ENCODE results near the gene RNU1-2.
"Not testable (repeated sequence)": the region's sequence is repeated elsewhere in the genome, so short reads cannot be mapped to it uniquely, and the experiment has no call there.

RNU1-2 gene

DNA sequence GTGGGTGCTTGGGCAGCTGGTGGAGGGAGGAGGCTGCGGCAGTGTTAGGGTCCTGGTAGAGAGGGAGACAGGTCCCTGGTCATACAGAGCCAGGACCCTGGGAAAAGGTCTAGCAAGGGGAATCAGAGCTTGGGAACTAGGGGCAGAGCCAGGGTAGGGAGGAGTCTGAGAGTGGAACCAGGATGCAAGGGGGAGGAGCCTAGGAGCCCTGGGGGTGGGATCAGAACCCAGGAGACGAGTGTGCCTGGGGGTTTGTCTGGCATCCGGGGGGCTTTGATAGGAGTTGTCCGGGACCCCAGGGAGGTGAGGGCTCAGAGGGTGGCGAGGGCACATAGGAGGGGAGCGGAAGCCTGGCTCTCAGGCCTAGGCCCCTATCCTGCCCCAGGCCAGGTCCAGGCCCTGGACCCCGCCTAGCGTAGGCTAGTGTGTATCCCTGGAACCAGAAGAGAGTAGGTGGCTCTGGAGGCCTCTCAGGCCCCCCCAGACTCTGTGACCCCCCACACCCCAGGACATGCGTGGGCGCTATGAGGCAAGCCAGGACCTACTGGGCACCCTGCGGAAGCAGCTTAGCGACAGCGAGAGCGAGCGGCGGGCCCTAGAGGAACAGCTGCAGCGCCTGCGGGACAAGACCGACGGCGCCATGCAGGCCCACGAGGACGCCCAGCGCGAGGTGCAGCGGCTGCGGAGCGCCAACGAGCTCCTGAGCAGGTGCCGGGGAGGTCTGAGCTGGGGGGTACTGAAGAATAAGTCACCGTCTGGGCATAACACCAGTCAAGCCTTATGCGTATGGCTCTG lies 43.8 kb downstream of the RNU1-2 start:
- in situ Hi-C loops (cut with HindIII; ENCODE audit: low pct_ligation_motif_present, low pct_unique_long_range_greater_than_20kb, low sequenced_read_pairs); DNase-seq: not testable (repeated sequence)

DNA sequence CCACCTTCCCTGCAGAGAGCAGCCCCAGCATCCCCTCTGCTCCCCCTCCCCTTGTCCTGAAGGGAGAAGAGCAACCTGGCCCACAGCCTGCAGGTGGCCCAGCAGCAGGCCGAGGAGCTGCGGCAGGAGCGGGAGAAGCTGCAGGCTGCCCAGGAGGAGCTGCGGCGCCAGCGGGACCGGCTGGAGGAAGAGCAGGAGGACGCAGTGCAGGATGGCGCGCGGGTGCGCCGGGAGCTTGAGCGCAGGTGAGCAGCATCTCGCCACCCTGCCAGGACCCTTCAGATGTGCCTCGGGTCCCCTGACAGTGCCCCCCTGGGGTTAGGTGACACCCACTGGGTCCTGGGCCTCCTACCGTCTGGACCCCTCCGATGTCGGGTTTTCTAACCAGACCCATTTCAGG lies 48.3 kb downstream of the RNU1-2 start:
- DNase-seq = no peak
- in situ Hi-C loops (cut with HindIII; ENCODE audit: low pct_ligation_motif_present, low pct_unique_long_range_greater_than_20kb, low sequenced_read_pairs) = no loop called here

DNA sequence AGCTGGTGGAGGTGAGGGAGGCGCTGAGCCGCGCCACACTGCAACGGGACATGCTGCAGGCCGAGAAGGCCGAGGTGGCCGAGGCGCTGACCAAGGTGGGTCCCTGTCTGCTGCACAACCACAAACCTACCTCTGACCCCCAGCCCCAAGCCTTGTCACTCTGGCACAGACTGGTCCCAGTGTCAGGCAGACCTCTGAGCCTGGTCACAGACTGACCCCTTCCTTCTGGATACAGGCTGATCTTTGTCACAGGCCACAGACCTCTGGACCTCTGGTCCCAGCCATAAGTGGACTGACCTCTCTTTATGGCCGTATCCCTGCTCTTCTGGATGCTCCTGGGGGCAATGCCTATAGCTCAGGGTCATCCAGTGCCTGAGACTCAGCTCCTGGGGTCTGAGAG lies 49.7 kb downstream of the RNU1-2 start:
- in situ Hi-C loops (cut with HindIII; ENCODE audit: low pct_ligation_motif_present, low pct_unique_long_range_greater_than_20kb, low sequenced_read_pairs) = not testable (repeated sequence)

More for the DNA sequence above, 49.7 kb downstream of the RNU1-2 start:
- DNase-seq = not testable (repeated sequence)

Data from ACHN (cell line).